Tibial nerve (tissue), 4 donors: ENCODE measurements around the gene GLO1.

Experiments
- CTCF ChIP-seq, 5 experiments: fragments of 200-600 bp in 3 of 5; fragments of 450-650 bp in 2 of 5; sonication (generic) in 3 of 5; IDR thresholded peaks; one replicate each; pipeline ENCODE4 v1.5.1; 2016 to 2019; ENCODE audit warnings: antibody characterized with exemption in 5 of 5, mild to moderate bottlenecking in 3 of 5, moderate library complexity in 2 of 5
- EP300 ChIP-seq, 2 donors: sonication (generic); formaldehyde crosslinking; IDR thresholded peaks; one replicate each; pipeline ENCODE4 v1.6.1; 2017; ENCODE audit warnings: antibody characterized with exemption in 2 of 2, mild to moderate bottlenecking in 1 of 2
- POLR2A ChIP-seq, 2 donors: fragments of 450-650 bp; IDR thresholded peaks; one replicate each; pipeline ENCODE4 v1.6.1; 2017; ENCODE audit warnings: antibody characterized with exemption in 2 of 2, mild to moderate bottlenecking in 2 of 2, moderate library complexity in 2 of 2

- TF ChIP-seq CTCF (IDR thresholded peaks at IDR 0.05) (no peak), POLR2A (IDR thresholded peaks at IDR 0.05) (no peak), EP300 (IDR thresholded peaks at IDR 0.05) (no peak)
These were observed 1.4 kb downstream of the GLO1 start for GRCh38 chr6:38701551-38701950.
